Uterus (tissue), 2 donors: Measurements from ENCODE around the gene RUSF1.

Experiments
- CTCF ChIP-seq, 4 experiments: fragments of 200-600 bp in 2 of 4; fragments of 450-650 bp in 2 of 4; sonication (generic) in 2 of 4; IDR thresholded peaks; one replicate each; pipeline ENCODE4 v1.5.1; 2016 to 2019; ENCODE audit warnings: antibody characterized with exemption in 4 of 4, mild to moderate bottlenecking in 2 of 4, moderate library complexity in 1 of 4
- POLR2A ChIP-seq, 2 donors: fragments of 450-650 bp; IDR thresholded peaks; one replicate each; pipeline ENCODE4 v1.6.1; 2016; ENCODE audit warnings: antibody characterized with exemption in 2 of 2, mild to moderate bottlenecking in 1 of 2, moderate library complexity in 1 of 2

GRCh38 chr16:31480851-31481536, 27.2 kb downstream of the RUSF1 start:
- TF ChIP-seq CTCF (IDR thresholded peaks at IDR 0.05) (no peak), POLR2A (IDR thresholded peaks at IDR 0.05) (no peak)
